ENCODE measurements around the gene CHAF1A.

GRCh38 chr19:4389511-4390016, 12.9 kb upstream of the CHAF1A start:
- TF ChIP-seq PRRX2 (CRISPR knock-in tag; IDR thresholded peaks at IDR 0.05) (no peak), ZNF416 (CRISPR knock-in tag; IDR thresholded peaks at IDR 0.05) (no peak), ATF3 (CRISPR knock-in tag; conservative IDR thresholded peaks at IDR 0.05) (no peak), CTCF (IDR thresholded peaks at IDR 0.05) (no peak), E2F5 (CRISPR knock-in tag; IDR thresholded peaks at IDR 0.05) (no peak), USF1 (CRISPR knock-in tag; IDR thresholded peaks at IDR 0.05) (no peak), ZNF263 (CRISPR knock-in tag; IDR thresholded peaks at IDR 0.05; ENCODE audit: low read depth) (no peak), ZBTB21 (CRISPR knock-in tag; IDR thresholded peaks at IDR 0.05; ENCODE audit: borderline replicate concordance) (no peak)
- TF ChIP-seq, protein P1, sequence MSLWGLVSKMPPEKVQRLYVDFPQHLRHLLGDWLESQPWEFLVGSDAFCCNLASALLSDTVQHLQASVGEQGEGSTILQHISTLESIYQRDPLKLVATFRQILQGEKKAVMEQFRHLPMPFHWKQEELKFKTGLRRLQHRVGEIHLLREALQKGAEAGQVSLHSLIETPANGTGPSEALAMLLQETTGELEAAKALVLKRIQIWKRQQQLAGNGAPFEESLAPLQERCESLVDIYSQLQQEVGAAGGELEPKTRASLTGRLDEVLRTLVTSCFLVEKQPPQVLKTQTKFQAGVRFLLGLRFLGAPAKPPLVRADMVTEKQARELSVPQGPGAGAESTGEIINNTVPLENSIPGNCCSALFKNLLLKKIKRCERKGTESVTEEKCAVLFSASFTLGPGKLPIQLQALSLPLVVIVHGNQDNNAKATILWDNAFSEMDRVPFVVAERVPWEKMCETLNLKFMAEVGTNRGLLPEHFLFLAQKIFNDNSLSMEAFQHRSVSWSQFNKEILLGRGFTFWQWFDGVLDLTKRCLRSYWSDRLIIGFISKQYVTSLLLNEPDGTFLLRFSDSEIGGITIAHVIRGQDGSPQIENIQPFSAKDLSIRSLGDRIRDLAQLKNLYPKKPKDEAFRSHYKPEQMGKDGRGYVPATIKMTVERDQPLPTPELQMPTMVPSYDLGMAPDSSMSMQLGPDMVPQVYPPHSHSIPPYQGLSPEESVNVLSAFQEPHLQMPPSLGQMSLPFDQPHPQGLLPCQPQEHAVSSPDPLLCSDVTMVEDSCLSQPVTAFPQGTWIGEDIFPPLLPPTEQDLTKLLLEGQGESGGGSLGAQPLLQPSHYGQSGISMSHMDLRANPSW (CRISPR knock-in tag; conservative IDR thresholded peaks at IDR 0.05; ENCODE audit: low read depth), result no peak
- TF ChIP-seq, protein P2, sequence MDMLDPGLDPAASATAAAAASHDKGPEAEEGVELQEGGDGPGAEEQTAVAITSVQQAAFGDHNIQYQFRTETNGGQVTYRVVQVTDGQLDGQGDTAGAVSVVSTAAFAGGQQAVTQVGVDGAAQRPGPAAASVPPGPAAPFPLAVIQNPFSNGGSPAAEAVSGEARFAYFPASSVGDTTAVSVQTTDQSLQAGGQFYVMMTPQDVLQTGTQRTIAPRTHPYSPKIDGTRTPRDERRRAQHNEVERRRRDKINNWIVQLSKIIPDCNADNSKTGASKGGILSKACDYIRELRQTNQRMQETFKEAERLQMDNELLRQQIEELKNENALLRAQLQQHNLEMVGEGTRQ (CRISPR knock-in tag; IDR thresholded peaks at IDR 0.05), result no peak
- TF ChIP-seq, protein P3, sequence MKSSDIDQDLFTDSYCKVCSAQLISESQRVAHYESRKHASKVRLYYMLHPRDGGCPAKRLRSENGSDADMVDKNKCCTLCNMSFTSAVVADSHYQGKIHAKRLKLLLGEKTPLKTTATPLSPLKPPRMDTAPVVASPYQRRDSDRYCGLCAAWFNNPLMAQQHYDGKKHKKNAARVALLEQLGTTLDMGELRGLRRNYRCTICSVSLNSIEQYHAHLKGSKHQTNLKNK (CRISPR knock-in tag; IDR thresholded peaks at IDR 0.05), result no peak
